ENCODE results near the gene FAM118A. TPM values are rescaled to one million over a fixed set of nuclear protein-coding genes. Genes with fewer than 3 reads are reported as not detected.

FAM118A gene
- total RNA-seq, 1 experiment from 2014 or later = 37.9 TPM

GRCh38 chr22:45336971-45337431, 27.3 kb downstream of the FAM118A start:
- Histone ChIP-seq H4K20me1 (ENCODE audit: control insufficient read depth, insufficient read depth, insufficient read length) (no peaks in the 10 kb centered on the region), H3K18ac (ENCODE audit: insufficient read length, low read depth, low read length) (no peak overlapping the region), H2BK20ac (ENCODE audit: low read depth, low read length, poor library complexity, severe bottlenecking) (no peak overlapping the region), H3K23ac (ENCODE audit: insufficient read length, low read depth, low read length) (no peak overlapping the region), H2BK120ac (ENCODE audit: low read depth, low read length, poor library complexity, severe bottlenecking) (no peak overlapping the region), H3T11ph (ENCODE audit: low read length) (no peak overlapping the region), H3K4me2 (ENCODE audit: insufficient read depth, insufficient read length, low read length) (no peak overlapping the region), H4K91ac (ENCODE audit: insufficient read length, low read depth, low read length) (no peak overlapping the region), H3K4me1 (ENCODE audit: insufficient read depth, low read length) (no peaks in the 10 kb centered on the region), H3K79me1 (ENCODE audit: insufficient read depth, low read depth, low read length, poor library complexity, severe bottlenecking) (no peaks in the 10 kb centered on the region), H3K9me3 (ENCODE audit: control insufficient read depth, low read depth, low read length) (no peaks in the 10 kb centered on the region), H3K79me2 (ENCODE audit: insufficient read depth, low read length) (no peaks in the 10 kb centered on the region), H3K27me3 (ENCODE audit: insufficient read depth, low read length) (no peaks in the 10 kb centered on the region), H3K14ac (ENCODE audit: insufficient read depth, low read length) (no peak overlapping the region), H4K5ac (ENCODE audit: insufficient read length, low read depth, low read length) (no peak overlapping the region), H2AFZ (ENCODE audit: low read length) (no peak overlapping the region), H2BK5ac (ENCODE audit: insufficient read length, low read length) (no peak overlapping the region), H3K23me2 (ENCODE audit: insufficient read length, low read depth, low read length, poor library complexity, severe bottlenecking) (no peaks in the 10 kb centered on the region), H3K4ac (ENCODE audit: low read depth, low read length) (no peak overlapping the region), H2BK12ac (ENCODE audit: insufficient read length, low read depth, low read length) (no peak overlapping the region), H2BK15ac (ENCODE audit: low read depth, low read length) (no peak overlapping the region), H3K27ac (ENCODE audit: insufficient read length, low read depth, low read length) (no peak overlapping the region), H2AK5ac (ENCODE audit: insufficient read length, low read length) (no peak overlapping the region), H3K56ac (ENCODE audit: insufficient read length, low read depth, low read length) (no peak overlapping the region), H4K8ac (replicated peaks; ENCODE audit: insufficient read length, low read depth, low read length) (no peak overlapping the region), H3K9ac (ENCODE audit: extremely low read depth, insufficient read length, low read length) (no peak overlapping the region)
- no peak for DNase-seq
- no peak overlapping the region; a peak in 1 of 5 replicates for H3K4me3 Mint-ChIP-seq
- no peaks in the 10 kb centered on the region for H3K27me3 Mint-ChIP-seq (ENCODE audit: low read depth)
- peak overlapping the region in 1 of 3 experiments; percentile 98; a peak in 3 of 7 replicates for H3K27ac Mint-ChIP-seq
- peaks cover 9 to 72% (median 56%) of the 10 kb centered on the region in 3 experiments; a peak in 6 of 7 replicates for H3K36me3 Mint-ChIP-seq (ENCODE audit: insufficient read depth in 1 of 3, low read depth in 3 of 3)
- TF ChIP-seq, protein P1, sequence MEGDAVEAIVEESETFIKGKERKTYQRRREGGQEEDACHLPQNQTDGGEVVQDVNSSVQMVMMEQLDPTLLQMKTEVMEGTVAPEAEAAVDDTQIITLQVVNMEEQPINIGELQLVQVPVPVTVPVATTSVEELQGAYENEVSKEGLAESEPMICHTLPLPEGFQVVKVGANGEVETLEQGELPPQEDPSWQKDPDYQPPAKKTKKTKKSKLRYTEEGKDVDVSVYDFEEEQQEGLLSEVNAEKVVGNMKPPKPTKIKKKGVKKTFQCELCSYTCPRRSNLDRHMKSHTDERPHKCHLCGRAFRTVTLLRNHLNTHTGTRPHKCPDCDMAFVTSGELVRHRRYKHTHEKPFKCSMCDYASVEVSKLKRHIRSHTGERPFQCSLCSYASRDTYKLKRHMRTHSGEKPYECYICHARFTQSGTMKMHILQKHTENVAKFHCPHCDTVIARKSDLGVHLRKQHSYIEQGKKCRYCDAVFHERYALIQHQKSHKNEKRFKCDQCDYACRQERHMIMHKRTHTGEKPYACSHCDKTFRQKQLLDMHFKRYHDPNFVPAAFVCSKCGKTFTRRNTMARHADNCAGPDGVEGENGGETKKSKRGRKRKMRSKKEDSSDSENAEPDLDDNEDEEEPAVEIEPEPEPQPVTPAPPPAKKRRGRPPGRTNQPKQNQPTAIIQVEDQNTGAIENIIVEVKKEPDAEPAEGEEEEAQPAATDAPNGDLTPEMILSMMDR (conservative IDR thresholded peaks at IDR 0.05) = no peak
- WGBS (ENCODE audit: extremely low coverage, insufficient read length, low lambda C conversion rate) = no CpG with 5 or more reads among the region's 18 CpGs
- 0 out of 4 replicates have a peak, but pooled peaks cover 0 to 2% of the 10 kb centered on the region in 2 experiments for H3K4me1 Mint-ChIP-seq
- no peaks in the 10 kb centered on the region; a peak in 1 of 5 replicates for H3K9me3 Mint-ChIP-seq
